Activated naive CD4-positive, alpha-beta T cell treated with anti-CD3 and anti-CD28 coated beads, Interleukin-2, amount 50 U/mL, for 16 hours (primary cell): ENCODE results near the gene SEC16B.
"Not testable (repeated sequence)": the region's sequence is repeated elsewhere in the genome, so short reads cannot be mapped to it uniquely, and the experiment has no call there.

Experiments
- DNase-seq: peaks from one replicate; pipeline ENCODE4 v3.0.0-alpha.2; 2020

SEC16B gene, protein sequence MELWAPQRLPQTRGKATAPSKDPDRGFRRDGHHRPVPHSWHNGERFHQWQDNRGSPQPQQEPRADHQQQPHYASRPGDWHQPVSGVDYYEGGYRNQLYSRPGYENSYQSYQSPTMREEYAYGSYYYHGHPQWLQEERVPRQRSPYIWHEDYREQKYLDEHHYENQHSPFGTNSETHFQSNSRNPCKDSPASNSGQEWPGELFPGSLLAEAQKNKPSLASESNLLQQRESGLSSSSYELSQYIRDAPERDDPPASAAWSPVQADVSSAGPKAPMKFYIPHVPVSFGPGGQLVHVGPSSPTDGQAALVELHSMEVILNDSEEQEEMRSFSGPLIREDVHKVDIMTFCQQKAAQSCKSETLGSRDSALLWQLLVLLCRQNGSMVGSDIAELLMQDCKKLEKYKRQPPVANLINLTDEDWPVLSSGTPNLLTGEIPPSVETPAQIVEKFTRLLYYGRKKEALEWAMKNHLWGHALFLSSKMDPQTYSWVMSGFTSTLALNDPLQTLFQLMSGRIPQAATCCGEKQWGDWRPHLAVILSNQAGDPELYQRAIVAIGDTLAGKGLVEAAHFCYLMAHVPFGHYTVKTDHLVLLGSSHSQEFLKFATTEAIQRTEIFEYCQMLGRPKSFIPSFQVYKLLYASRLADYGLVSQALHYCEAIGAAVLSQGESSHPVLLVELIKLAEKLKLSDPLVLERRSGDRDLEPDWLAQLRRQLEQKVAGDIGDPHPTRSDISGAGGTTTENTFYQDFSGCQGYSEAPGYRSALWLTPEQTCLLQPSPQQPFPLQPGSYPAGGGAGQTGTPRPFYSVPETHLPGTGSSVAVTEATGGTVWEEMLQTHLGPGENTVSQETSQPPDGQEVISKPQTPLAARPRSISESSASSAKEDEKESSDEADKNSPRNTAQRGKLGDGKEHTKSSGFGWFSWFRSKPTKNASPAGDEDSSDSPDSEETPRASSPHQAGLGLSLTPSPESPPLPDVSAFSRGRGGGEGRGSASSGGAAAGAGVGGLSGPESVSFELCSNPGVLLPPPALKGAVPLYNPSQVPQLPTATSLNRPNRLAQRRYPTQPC

DNA sequence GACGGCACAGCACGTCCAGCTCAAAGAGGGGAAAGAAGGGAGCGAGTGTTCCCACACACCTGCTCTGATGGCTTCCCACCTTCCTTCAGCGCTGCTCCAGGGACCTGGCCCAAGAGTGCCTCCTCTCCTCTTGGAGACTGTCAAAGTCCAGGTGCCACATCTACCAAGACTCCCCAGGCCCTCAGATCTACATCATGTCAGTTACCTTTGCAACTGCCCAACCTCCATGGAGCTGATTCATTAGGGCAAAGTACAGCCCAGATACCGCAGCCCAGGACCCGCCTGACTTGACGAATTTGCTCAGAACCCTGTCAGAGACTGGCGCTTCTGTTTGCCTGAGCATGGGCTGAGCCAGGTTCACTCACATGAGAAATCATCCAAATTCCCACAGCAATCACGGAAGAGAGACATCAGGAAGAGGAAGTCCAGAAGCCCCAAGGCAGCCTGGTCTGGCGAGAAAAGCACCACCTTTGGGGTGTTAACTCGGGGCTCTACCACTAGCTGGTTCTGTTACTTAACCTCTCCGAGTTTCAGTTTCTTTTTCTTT is at the start of gene SEC16B:
Gene SEC16B (minus strand): TSS at position 234 of the 547 bp plus-strand sequence. CDS start 2,077 bp downstream, outside the sequence.
- no peak for DNase-seq

DNA sequence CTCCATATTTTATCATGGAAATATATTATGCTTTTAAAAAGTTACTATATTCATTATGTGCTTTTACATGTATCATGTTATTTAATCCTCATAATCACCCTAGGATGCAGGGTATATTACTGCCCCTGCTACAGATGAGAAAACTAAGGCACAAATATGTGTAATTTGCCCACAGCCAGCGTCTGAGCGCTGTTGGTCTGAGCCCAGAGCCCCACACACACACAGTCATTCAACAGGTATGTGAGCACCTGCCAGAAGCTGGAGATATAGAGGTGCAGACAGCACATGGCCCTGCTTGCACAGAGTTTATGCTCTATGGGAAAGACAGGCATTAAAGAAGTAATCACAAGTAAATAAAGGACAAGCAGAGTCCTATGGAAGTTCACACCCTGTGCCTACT is 49.8 kb upstream of the SEC16B start:
- DNase-seq, result no peak

DNA sequence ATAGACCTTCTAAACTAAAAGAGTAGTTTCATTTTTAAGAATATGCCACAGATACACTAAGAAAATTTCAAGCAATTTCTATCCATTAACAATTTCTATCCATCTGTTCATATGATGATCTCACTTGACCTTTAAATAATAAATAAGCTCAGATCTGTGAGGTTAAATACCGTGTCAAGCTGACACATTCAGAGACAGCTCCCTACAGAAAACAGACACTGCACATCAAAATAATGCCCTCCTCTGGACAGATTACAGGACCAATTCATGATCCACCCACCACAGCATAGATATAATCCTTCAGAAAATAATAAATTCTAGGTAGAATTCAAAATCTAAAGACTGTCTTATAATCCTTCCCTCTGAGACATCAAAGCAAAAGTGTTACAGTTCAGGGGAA is 49.4 kb upstream of the SEC16B start:
- DNase-seq, result no peak

DNA sequence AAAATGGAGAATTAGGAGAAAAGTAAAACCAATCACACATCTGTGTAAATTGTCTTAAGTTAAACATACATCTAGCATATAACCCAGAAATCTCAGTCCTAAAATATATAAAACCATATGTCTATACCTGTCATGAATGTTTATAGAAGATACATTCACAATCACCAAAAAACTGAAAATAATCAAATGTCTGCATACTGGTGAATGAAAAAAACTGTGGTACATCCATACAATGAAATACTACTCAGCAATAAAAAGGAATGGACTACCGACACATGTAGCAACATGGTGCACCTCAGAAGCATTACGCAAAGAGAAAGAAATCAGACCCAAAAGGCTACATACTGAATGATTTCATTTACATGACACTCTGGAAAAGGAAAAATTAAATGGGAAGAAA is 47.7 kb upstream of the SEC16B start:
- DNase-seq, result no peak

DNA sequence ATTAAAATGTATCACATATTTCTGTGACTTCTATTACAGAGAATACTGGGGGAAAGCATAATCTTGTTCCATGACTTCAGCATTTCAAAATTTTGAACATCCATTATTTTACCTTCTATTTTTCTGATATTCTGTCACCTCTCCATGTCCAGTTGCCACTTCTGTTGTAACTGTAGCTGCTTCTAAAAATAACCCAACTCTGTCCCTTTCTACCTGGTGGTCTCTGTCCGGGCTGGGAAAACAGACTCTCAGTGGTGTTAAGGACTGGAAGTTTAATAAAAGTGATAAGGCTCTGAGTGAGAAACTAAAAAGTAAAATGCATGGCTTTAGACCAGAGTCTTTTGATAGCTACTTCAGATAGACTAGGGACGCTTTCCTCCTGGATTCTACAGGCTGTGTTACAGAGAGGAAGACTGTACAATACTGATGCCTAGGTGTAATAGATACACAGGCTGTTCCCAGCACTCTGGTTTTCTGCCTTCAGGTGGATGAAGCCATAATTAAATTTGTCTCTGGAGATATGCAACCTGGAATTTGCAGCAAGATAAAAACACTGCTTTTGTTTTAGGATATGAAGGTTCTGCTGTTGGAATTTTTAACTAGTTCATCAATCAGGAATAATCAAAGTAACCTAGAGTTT is 42.1 kb upstream of the SEC16B start:
- DNase-seq, result no peak

DNA sequence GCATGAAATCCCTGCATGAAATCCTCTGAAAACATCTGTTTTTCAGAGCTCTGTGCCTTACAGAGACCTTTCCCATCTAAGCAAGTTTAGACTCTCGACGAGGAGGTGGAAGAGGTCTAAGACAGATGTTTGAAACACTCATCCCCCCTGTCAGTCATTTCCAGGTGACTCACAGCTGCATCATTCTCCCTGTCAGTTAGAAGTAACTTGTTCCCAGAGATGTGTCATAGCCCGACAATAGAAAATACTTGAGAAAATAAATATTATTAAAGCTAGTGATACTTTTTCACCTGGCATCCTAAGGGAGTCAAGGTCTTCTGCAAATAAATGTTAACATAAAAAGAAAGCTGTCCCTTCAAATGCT is 41.6 kb upstream of the SEC16B start:
- no peak for DNase-seq

DNA sequence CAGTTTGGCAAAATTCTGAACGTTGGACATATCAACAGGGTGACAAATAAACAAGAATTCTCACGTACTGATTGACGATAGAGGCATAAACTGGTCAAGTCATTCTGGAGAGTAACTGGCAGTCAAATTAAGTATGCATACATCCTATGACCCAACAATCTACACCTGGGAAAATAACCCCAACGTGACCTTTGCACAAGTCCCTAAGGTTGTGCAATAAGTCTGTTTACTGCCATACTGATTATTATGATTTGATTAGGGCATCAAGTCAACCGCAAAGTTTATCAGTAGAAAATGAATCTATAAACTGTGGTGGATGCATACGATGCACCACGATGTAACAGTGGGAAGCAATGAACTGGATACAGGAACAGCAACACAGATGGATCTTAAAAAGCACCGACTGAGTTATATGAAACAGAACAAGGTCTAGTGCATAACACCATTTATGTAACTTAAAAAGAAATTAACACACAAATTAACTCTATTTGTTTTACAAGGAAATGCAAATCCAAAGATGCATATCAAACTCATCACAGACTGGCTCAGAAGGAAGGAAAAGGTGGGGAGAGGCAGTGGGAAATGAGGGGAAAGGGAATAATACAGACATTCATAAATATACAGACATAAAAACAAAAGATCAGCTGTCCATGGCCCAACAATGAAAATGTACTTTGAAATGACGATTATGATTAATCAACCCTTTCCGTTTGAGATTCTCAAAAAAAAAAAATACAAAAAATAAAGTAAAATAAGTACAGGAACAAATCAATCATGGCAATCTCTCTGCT is 41.0 kb upstream of the SEC16B start:
- DNase-seq, result no peak

DNA sequence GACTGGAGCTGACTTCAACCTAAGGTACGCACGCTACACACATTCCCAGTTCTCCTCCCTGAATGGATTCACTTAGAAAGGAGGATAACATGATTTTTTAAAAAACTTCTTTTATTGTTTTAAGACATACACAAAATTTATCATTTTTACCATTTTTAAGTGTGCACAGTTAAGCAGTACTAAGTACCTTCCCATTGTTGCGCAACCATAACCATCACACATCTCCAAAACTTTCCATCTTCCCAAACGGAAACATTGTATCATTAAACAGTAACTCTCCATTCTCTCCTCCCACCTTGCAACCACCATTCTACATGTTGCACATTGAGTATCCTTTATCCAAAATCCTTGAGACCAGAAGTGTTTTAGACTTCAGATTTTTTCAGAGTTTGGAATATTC is 36.2 kb upstream of the SEC16B start:
- DNase-seq, result no peak

DNA sequence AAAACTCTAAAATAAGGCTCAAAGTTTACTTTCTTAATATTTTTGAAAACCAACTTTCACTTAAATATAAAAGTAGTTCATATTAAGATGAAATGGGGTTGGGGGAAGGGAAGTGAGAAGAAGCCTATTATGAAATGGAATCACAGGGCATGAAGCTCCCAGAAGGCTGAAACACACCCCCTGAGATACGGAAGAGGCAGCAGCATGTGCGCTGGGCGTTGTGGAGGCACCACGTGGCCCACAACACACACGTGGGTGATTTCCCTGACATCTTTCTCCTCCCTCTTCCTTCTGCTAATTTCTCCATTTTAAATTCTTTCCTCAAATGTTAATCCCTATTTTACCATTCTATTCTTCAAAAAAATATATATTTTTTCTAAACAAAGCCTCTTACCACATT is 35.6 kb upstream of the SEC16B start:
- DNase-seq, result no peak

DNA sequence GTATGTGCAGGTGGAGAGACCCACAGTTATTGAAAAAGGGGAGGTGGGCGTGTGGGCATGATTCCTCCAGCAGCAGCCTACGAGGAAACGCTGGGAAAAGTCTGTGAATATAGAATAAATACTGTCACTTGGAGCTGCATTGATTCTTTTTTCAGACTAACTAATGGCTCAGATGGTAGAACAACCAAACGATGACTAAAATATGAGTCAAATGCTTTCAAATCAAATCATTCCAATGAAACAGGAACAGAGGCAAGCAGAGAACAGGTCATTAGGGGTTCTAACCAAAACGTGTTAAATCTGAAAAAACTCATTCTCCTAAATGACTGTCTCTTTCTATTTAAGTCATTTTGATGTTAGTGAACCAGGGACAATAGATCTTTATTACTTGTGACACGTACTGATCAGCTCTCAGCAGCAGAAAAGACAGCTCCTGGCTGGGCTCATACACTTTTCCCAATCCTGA is 35.1 kb upstream of the SEC16B start:
- DNase-seq, result no peak

DNA sequence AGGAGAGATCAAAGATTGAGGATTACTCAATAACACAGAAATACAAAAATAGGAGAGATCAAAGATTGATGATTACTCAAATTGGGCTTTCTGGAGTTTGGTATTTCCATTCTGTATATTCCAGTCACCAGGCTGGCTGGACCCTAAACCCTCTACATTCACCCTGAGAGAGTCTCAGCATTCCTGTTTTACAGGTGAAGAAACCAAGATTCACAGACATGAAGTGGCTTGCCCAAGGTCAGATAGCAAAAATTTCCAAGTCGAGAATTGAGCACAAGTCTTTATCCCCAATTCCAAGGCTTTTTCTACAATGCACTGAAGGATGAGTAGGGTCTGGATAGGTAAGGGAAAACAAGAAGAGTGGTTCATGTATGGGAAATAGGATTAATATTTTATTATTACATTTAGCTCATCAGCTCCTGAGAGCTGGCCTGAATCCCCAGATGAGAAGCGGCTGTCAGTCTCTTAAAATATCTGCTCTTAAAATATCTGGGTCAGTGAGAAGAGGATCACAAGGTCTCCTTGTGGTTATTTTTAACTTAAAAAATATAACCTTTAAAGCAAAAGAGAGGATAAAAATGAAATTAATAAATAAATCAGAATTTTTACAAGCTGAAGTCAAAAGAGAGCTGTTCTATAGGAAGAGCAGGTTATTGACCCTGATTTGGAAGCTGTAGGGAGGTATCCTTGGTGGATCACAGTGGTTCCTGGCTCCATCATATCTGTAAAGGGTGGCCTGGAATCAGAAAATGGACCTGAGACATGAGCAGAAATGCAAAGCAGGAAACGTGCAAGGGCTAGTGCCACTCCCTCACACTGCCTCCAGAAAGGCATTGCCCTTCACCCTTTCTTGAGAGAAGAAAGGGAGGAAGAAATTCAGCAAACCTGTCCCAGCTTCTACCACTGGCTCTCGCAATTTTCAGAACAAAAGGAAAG is 29.1 kb upstream of the SEC16B start:
- no peak for DNase-seq

DNA sequence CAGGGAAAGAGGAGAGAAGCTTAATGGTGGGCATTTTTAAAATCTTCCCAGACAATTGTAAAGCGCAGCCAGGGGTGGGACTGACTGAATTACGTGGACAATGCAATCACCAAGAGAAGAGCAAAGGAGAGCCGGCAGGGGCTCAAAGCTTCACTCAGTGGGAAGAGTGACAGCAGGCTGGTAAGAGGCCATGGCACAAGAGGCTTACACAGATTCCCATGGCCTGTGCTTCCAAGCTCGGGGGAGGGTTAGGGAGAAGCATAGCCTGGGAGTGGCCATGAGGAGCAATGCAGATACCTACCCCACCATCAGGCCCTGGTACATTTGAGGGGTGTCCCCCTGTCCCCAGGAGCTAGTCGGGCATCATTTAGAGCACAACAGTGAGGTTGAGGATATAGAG is 27.1 kb upstream of the SEC16B start:
- DNase-seq, result no peak

DNA sequence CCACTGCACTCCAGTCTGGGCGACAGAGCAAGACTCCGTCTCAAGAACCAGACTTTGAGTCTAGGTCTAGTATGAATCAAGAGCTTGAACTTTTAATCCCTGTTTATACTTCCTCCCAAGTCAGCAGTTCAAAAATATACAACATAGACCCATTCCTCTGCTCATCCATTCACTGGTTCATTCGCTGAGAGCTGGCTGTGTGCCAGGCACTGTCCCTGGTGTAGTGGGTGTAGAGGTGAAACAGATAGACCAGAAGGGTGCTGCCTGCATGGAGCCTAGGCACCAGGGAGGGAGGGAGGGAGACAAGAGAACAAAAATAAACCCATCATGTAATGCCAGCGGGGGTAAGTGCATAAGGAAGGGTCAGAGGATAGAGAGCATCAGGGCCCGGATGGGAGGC is 25.5 kb upstream of the SEC16B start:
- no peak for DNase-seq

DNA sequence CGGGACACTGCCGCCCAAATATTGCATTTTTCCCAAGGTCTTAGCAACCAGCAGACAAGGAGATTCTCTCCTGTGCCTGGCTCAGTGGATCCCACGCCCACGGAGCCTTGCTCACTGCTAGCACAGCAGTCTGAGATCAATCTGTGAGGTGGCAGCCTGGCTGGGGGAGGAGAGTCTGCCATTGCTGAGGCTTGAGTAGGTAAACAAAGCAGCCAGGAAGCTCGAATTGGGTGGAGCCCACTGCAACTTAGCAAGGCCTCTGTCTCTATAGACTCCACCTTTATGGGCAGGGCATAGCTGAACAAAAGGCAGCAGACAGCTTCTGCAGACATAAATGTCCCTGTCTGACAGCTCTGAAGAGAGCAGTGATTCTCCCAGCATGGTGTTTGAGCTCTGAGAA is 16.4 kb upstream of the SEC16B start:
- DNase-seq, result not testable (repeated sequence)

DNA sequence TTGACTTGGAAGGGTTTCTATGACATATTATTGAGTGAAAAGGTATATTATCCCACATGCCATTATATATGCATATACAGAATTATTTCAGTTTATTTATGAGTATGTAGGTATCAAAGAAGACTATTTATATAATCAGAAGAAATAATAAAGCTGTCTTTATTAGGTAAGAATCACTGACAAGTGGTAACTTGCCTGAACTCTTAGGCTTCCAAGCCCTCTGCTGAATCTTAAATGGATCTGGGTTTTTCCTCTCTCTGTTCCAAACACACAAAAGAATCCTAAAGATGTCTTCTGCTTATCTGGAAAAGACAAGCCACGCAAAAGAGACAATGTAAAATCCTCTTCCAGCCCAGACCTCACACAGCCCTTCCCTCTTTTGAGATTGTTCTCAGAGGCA is 14.9 kb upstream of the SEC16B start:
- DNase-seq, result no peak

DNA sequence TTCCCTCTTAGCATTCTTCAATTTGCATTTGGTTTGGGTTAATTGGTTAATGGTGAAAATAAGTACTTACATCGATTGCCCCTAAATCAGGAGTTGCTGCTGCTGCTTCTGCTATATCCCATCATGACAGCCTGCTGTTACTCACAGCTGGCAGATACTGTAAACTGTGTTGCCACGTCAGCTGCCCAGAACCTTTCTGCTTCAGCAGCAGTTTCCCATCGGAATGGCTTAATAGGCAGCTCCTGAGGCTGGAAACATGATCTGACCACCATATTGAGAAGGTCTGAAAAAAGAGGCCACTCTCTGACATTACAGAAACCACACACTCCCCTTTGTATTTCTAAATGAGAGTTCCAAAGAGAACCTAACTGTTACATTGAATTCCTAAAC is 14.3 kb upstream of the SEC16B start:
- DNase-seq, result no peak

DNA sequence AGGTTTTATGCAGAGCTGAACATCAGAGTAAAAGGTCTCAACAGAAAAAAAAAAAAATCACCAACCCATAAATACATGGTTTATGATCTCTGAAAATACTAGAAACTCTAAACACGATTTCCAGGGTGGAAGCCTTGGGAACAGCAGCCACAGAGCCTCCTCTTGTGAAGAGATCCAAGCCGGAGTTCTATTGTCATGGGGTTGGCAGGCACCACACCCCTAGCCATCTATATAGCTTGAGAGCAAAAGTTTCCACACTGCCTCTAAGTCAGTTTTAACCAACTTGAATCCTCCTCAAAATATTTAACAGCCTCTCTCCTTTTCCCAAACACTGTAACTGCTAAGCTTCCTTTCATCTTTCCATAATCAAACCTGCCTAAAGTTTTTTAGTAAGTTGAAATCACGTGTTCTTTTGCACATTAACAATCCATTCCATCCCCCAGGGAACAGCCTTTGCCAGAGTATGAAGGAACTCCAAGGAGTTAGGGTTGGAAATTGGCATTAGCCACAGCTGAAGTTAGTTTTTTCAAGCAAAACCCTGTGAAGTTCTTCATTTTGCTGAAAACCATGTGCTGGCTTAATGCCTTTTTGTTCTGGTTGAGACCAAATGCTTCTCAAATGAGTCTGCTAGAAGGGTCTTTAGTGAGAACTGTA is 13.8 kb upstream of the SEC16B start:
- no peak for DNase-seq

DNA sequence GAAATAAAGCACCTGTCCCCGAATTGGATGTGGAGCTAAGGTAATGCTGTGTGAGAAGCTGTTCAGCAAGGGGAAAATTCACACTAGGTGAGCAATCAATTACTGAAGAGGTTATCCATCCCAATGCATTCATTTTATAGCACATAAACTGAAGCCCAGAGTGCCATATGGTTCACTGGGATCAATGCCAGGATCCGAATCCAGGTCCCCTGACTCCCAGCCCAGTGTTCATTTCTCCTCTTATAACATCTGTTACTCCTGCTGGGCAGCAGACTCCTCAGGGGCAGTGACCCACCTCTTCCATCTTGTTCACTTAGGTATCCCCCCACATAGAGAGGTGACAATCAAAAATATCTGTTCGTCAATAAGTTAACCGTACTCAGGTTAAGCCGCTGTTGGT is 13.2 kb upstream of the SEC16B start:
- DNase-seq, result no peak

DNA sequence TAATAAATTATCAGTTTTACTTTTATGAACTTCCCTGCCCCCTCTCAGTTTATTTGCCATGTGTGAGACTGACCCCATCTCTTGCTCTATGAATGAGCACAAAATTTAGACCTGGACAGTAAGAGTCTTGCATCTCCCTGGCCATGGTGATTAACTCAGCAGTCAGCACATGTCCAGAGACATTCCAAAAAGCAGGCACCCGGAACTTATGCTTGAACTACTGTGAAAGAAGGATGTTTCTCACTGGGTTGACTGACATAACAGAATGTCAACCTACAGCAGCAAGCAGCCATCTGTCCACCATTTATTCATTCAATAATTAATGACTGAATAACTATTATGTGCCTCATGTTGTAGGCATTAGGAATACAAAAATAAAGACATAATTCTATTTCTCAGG is 11.3 kb upstream of the SEC16B start:
- no peak for DNase-seq

DNA sequence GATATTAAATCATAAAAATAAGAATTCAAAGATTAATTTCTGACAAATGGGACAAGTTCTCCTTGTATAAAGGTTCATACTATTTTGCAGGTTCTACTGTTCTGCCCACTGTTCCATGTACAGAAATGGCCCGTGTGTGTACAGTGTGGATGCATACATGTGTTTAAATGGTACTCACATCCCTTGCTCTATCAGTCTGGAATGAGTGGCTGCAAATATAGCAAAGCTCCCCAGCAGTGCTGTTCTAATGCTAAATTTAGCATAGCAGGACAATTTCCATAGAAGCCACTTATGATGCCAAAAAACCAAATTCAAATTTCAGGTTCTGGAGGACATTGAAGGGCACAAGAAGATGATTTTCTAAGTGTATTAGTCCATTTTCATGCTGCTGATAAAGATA is 9.4 kb upstream of the SEC16B start:
- no peak for DNase-seq
